ENCODE results near the gene TRH.

DNA sequence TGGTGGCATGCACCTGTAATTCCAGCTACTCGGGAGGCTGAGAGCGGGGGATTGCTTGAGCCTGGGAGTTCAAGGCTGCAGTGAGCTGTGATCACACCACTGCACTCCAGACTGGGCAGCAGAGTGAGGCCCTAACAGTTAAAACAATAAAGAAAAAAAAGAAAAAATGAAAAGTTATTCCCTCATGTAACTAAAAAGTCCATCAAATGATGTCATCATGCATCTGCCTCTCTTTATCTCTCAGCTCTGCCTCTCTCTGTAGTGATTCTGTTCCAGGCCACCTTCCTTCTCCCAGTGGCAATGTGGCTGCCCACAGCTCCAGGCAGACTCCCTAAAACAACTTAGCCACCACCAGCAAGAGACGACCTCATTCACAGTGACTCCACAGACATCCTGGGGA lies 31.5 kb upstream of the TRH start:
- TF ChIP-seq, protein P1, sequence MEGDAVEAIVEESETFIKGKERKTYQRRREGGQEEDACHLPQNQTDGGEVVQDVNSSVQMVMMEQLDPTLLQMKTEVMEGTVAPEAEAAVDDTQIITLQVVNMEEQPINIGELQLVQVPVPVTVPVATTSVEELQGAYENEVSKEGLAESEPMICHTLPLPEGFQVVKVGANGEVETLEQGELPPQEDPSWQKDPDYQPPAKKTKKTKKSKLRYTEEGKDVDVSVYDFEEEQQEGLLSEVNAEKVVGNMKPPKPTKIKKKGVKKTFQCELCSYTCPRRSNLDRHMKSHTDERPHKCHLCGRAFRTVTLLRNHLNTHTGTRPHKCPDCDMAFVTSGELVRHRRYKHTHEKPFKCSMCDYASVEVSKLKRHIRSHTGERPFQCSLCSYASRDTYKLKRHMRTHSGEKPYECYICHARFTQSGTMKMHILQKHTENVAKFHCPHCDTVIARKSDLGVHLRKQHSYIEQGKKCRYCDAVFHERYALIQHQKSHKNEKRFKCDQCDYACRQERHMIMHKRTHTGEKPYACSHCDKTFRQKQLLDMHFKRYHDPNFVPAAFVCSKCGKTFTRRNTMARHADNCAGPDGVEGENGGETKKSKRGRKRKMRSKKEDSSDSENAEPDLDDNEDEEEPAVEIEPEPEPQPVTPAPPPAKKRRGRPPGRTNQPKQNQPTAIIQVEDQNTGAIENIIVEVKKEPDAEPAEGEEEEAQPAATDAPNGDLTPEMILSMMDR (IDR thresholded peaks at IDR 0.05; ENCODE audit: control extremely low read depth in 1 of 3, insufficient read depth in 1 of 3, low read depth in 1 of 3, low read length in 3 of 3), result no peak
- TF ChIP-seq CHD1 (IDR thresholded peaks at IDR 0.05; ENCODE audit: low read depth, low read length) (no peak), POLR2A (IDR thresholded peaks at IDR 0.05; ENCODE audit: control extremely low read depth in 1 of 2, low read depth in 2 of 2, low read length in 2 of 2) (no peak), SRF (IDR thresholded peaks at IDR 0.05; ENCODE audit: low read depth, low read length) (no peak), SP1 (IDR thresholded peaks at IDR 0.05; ENCODE audit: low read depth, low read length) (no peak), EP300 (IDR thresholded peaks at IDR 0.05; ENCODE audit: borderline replicate concordance in 1 of 2, low read depth in 2 of 2, low read length in 2 of 2) (no peak), EGR1 (IDR thresholded peaks at IDR 0.05; ENCODE audit: borderline replicate concordance, low read depth, low read length) (no peak), NRF1 (IDR thresholded peaks at IDR 0.05; ENCODE audit: low read depth, low read length) (no peak), JUN (IDR thresholded peaks at IDR 0.05; ENCODE audit: low read depth, low read length) (no peak)
- TF ChIP-seq, protein P2, sequence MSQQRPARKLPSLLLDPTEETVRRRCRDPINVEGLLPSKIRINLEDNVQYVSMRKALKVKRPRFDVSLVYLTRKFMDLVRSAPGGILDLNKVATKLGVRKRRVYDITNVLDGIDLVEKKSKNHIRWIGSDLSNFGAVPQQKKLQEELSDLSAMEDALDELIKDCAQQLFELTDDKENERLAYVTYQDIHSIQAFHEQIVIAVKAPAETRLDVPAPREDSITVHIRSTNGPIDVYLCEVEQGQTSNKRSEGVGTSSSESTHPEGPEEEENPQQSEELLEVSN (IDR thresholded peaks at IDR 0.05), result no peak
- TF ChIP-seq, protein P3, sequence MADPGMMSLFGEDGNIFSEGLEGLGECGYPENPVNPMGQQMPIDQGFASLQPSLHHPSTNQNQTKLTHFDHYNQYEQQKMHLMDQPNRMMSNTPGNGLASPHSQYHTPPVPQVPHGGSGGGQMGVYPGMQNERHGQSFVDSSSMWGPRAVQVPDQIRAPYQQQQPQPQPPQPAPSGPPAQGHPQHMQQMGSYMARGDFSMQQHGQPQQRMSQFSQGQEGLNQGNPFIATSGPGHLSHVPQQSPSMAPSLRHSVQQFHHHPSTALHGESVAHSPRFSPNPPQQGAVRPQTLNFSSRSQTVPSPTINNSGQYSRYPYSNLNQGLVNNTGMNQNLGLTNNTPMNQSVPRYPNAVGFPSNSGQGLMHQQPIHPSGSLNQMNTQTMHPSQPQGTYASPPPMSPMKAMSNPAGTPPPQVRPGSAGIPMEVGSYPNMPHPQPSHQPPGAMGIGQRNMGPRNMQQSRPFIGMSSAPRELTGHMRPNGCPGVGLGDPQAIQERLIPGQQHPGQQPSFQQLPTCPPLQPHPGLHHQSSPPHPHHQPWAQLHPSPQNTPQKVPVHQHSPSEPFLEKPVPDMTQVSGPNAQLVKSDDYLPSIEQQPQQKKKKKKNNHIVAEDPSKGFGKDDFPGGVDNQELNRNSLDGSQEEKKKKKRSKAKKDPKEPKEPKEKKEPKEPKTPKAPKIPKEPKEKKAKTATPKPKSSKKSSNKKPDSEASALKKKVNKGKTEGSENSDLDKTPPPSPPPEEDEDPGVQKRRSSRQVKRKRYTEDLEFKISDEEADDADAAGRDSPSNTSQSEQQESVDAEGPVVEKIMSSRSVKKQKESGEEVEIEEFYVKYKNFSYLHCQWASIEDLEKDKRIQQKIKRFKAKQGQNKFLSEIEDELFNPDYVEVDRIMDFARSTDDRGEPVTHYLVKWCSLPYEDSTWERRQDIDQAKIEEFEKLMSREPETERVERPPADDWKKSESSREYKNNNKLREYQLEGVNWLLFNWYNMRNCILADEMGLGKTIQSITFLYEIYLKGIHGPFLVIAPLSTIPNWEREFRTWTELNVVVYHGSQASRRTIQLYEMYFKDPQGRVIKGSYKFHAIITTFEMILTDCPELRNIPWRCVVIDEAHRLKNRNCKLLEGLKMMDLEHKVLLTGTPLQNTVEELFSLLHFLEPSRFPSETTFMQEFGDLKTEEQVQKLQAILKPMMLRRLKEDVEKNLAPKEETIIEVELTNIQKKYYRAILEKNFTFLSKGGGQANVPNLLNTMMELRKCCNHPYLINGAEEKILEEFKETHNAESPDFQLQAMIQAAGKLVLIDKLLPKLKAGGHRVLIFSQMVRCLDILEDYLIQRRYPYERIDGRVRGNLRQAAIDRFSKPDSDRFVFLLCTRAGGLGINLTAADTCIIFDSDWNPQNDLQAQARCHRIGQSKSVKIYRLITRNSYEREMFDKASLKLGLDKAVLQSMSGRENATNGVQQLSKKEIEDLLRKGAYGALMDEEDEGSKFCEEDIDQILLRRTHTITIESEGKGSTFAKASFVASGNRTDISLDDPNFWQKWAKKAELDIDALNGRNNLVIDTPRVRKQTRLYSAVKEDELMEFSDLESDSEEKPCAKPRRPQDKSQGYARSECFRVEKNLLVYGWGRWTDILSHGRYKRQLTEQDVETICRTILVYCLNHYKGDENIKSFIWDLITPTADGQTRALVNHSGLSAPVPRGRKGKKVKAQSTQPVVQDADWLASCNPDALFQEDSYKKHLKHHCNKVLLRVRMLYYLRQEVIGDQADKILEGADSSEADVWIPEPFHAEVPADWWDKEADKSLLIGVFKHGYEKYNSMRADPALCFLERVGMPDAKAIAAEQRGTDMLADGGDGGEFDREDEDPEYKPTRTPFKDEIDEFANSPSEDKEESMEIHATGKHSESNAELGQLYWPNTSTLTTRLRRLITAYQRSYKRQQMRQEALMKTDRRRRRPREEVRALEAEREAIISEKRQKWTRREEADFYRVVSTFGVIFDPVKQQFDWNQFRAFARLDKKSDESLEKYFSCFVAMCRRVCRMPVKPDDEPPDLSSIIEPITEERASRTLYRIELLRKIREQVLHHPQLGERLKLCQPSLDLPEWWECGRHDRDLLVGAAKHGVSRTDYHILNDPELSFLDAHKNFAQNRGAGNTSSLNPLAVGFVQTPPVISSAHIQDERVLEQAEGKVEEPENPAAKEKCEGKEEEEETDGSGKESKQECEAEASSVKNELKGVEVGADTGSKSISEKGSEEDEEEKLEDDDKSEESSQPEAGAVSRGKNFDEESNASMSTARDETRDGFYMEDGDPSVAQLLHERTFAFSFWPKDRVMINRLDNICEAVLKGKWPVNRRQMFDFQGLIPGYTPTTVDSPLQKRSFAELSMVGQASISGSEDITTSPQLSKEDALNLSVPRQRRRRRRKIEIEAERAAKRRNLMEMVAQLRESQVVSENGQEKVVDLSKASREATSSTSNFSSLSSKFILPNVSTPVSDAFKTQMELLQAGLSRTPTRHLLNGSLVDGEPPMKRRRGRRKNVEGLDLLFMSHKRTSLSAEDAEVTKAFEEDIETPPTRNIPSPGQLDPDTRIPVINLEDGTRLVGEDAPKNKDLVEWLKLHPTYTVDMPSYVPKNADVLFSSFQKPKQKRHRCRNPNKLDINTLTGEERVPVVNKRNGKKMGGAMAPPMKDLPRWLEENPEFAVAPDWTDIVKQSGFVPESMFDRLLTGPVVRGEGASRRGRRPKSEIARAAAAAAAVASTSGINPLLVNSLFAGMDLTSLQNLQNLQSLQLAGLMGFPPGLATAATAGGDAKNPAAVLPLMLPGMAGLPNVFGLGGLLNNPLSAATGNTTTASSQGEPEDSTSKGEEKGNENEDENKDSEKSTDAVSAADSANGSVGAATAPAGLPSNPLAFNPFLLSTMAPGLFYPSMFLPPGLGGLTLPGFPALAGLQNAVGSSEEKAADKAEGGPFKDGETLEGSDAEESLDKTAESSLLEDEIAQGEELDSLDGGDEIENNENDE (IDR thresholded peaks at IDR 0.05; ENCODE audit: insufficient replicate concordance, low read length), result no peak

Data from H1 (cell line).